ENCODE measurements around the gene TMEM82. TPM values are rescaled to one million over a fixed set of nuclear protein-coding genes. Genes with fewer than 3 reads are reported as not detected.

The TMEM82 gene
- polyA plus RNA-seq, 1 of the 3 experiments (the other 2 are of a cell fraction) = not detected

- TF ChIP-seq EZH2phosphoT487 (IDR thresholded peaks at IDR 0.05; ENCODE audit: borderline replicate concordance, low read depth) = no peak
- TF ChIP-seq GATA2 (CRISPR knock-in tag; IDR thresholded peaks at IDR 0.05) = no peak
- no peak for TF ChIP-seq GABPA (IDR thresholded peaks at IDR 0.05; ENCODE audit: low read depth)
- TF ChIP-seq RCOR1 (IDR thresholded peaks at IDR 0.05; ENCODE audit: low read length) = no peak
- no peak for TF ChIP-seq MXI1 (IDR thresholded peaks at IDR 0.05; ENCODE audit: low read depth, low read length)
- no peak for TF ChIP-seq SMC3 (IDR thresholded peaks at IDR 0.05; ENCODE audit: low read depth, low read length)
- TF ChIP-seq USF2 (IDR thresholded peaks at IDR 0.05; ENCODE audit: borderline replicate concordance, low read depth, low read length) = no peak
- no peak for TF ChIP-seq TCF12 (IDR thresholded peaks at IDR 0.05)
Measured at GRCh38 chr1:15704526-15705183, 37.6 kb upstream of the TMEM82 start (continued).

GRCh38 chr1:15705184-15705566, 37.1 kb upstream of the TMEM82 start:
- Histone ChIP-seq H4K20me1 (ENCODE audit: insufficient read depth) (peaks cover 18% of the 10 kb centered on the region), H3K79me2 (ENCODE audit: insufficient read depth) (peaks cover 96% of the 10 kb centered on the region)

More at GRCh38 chr1:15705184-15705566, 37.1 kb upstream of the TMEM82 start:
- Histone ChIP-seq H3K4me2 (no peak overlapping the region), H3K27ac (ENCODE audit: low read depth in 2 of 2, low read length in 1 of 2) (no peak overlapping the region), H3K9me2 (no peaks in the 10 kb centered on the region), H3K9ac (no peak overlapping the region), H3K36me3 (replicated peaks in 1 of 2; ENCODE audit: control insufficient read depth in 1 of 2, insufficient read depth in 2 of 2, low read length in 1 of 2) (no peaks in the 10 kb centered on the region), H3K4me1 (ENCODE audit: control insufficient read depth in 1 of 2, insufficient read depth in 2 of 2, low read depth in 1 of 2, low read length in 1 of 2) (peaks cover 0 to 6% of the 10 kb centered on the region in 2 experiments; a peak in 2 of 4 replicates), H3K9me3 (no peaks in the 10 kb centered on the region), H3K27me3 (ENCODE audit: insufficient read depth) (no peaks in the 10 kb centered on the region), H3K4me3 (ENCODE audit: low read depth in 2 of 2, low read length in 1 of 2) (no peak overlapping the region), H3F3A (replicated peaks; ENCODE audit: insufficient read depth) (peaks cover 16% of the 10 kb centered on the region), H2AFZ (ENCODE audit: low read depth) (no peak overlapping the region)
- ChIA-PET CTCF (interaction anchor here (1.3 kb wide), 1 partner anchor 37 kb away, joined by 3 read pairs; no protein-coding TSS in a partner anchor), POLR2A (no interaction called here)
- 98% methylated on average over 11 of the region's 11 CpGs for WGBS (ENCODE audit: low lambda C conversion rate)
- TF ChIP-seq EZH2phosphoT487 (IDR thresholded peaks at IDR 0.05; ENCODE audit: borderline replicate concordance, low read depth) (no peak), SMC3 (IDR thresholded peaks at IDR 0.05; ENCODE audit: low read depth, low read length) (no peak), YY1 (IDR thresholded peaks at IDR 0.05; ENCODE audit: low read depth) (no peak), RCOR1 (IDR thresholded peaks at IDR 0.05; ENCODE audit: low read length) (no peak), PBX3 (IDR thresholded peaks at IDR 0.05) (no peak), MXI1 (IDR thresholded peaks at IDR 0.05; ENCODE audit: low read depth, low read length) (no peak), GABPA (IDR thresholded peaks at IDR 0.05; ENCODE audit: low read depth) (no peak), USF2 (IDR thresholded peaks at IDR 0.05; ENCODE audit: borderline replicate concordance, low read depth, low read length) (no peak), POLR2AphosphoS5 (IDR thresholded peaks at IDR 0.05; ENCODE audit: low read depth, low read length) (no peak), FOXM1 (IDR thresholded peaks at IDR 0.05; ENCODE audit: low read depth) (no peak), RXRA (IDR thresholded peaks at IDR 0.05; ENCODE audit: borderline replicate concordance, low read depth) (no peak), NRF1 (IDR thresholded peaks at IDR 0.05; ENCODE audit: low read depth, low read length) (no peak), JUND (IDR thresholded peaks at IDR 0.05) (no peak)
- TF ChIP-seq, protein P1, sequence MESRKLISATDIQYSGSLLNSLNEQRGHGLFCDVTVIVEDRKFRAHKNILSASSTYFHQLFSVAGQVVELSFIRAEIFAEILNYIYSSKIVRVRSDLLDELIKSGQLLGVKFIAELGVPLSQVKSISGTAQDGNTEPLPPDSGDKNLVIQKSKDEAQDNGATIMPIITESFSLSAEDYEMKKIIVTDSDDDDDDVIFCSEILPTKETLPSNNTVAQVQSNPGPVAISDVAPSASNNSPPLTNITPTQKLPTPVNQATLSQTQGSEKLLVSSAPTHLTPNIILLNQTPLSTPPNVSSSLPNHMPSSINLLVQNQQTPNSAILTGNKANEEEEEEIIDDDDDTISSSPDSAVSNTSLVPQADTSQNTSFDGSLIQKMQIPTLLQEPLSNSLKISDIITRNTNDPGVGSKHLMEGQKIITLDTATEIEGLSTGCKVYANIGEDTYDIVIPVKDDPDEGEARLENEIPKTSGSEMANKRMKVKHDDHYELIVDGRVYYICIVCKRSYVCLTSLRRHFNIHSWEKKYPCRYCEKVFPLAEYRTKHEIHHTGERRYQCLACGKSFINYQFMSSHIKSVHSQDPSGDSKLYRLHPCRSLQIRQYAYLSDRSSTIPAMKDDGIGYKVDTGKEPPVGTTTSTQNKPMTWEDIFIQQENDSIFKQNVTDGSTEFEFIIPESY (IDR thresholded peaks at IDR 0.05; ENCODE audit: borderline replicate concordance, low read depth) = no peak
- TF ChIP-seq, protein P2, sequence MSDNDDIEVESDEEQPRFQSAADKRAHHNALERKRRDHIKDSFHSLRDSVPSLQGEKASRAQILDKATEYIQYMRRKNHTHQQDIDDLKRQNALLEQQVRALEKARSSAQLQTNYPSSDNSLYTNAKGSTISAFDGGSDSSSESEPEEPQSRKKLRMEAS (IDR thresholded peaks at IDR 0.05; ENCODE audit: low read depth) = no peak
- DNase-seq = no peak

All from SK-N-SH (cell line).